WTC11 (cell line): ENCODE data around the gene SYPL2. TPM values are rescaled to one million over a fixed set of nuclear protein-coding genes. Genes with fewer than 3 reads are reported as not detected.
A peak's percentile ranks its signal among the peaks of the same experiment; 100 is the strongest.

Experiments
- ATAC-seq: fragments of 200-7000 bp; cut with Tn5 transposase; 2 replicates; pipeline ENCODE4 v1.10.0; 2021; ENCODE audit warnings: mild to moderate bottlenecking, moderate library complexity
- Bru-seq: library from RNA; stranded (reverse); fragments of 400-500 nt; gene quantifications from one replicate; lab custom pipeline; 2021; lab: Mats Ljungman, UMichigan
- CTCF ChIA-PET: fragments of 300-600 bp; sonication (Branson Sonifier 250); formaldehyde crosslinking; loops from one replicate; lab custom pipeline; 2021; ENCODE audit warnings: antibody characterized with exemption; lab: Charles Lee
- POLR2A ChIA-PET: fragments of 350-600 bp; sonication (Branson Sonifier 250); formaldehyde crosslinking; loops from one replicate; lab custom pipeline; 2021; ENCODE audit warnings: antibody characterized with exemption; lab: Charles Lee
- DNase-seq: peaks from one replicate; pipeline ENCODE4 v3.0.0; 2021; ENCODE audit warnings: low spot score
- H3K27ac Mint-ChIP-seq: 2 replicates; pipeline ENCODE4 v1.8.0; 2021; ENCODE audit warnings: mixed read lengths
- H3K27me3 Mint-ChIP-seq: 2 replicates; pipeline ENCODE4 v1.8.0; 2021; ENCODE audit warnings: low read depth, mild to moderate bottlenecking, moderate library complexity, mixed read lengths
- H3K36me3 Mint-ChIP-seq: 2 replicates; pipeline ENCODE4 v1.8.0; 2021; ENCODE audit warnings: mixed read lengths
- H3K4me1 Mint-ChIP-seq: 2 replicates; pipeline ENCODE4 v1.8.0; 2022; ENCODE audit warnings: mixed read lengths
- H3K4me3 Mint-ChIP-seq: 2 replicates; pipeline ENCODE4 v1.8.0; 2021; ENCODE audit warnings: mild to moderate bottlenecking, moderate library complexity, mixed read lengths
- H3K9me3 Mint-ChIP-seq: 2 replicates; pipeline ENCODE4 v1.8.0; 2021; ENCODE audit warnings: mixed read lengths
- CBFB ChIP-seq: sonication (generic); formaldehyde crosslinking; IDR thresholded peaks from 2 replicates; pipeline ENCODE4 v1.8.1; 2022; ENCODE audit warnings: mild to moderate bottlenecking, low read depth, missing genetic modification reagents
- FOXP1 ChIP-seq: sonication (generic); formaldehyde crosslinking; IDR thresholded peaks from 2 replicates; pipeline ENCODE4 v1.8.0; 2022; ENCODE audit warnings: missing genetic modification reagents, mild to moderate bottlenecking, moderate library complexity, borderline replicate concordance
- MYBL2 ChIP-seq: sonication (generic); formaldehyde crosslinking; IDR thresholded peaks from 2 replicates; pipeline ENCODE4 v1.8.1; 2023; ENCODE audit warnings: mild to moderate bottlenecking, moderate library complexity, missing genetic modification reagents
- ZNF232 ChIP-seq: sonication (generic); formaldehyde crosslinking; IDR thresholded peaks from 2 replicates; pipeline ENCODE4 v1.8.0; 2022; ENCODE audit warnings: mild to moderate bottlenecking, missing genetic modification reagents
- ZNF263 ChIP-seq: sonication (generic); formaldehyde crosslinking; IDR thresholded peaks from 2 replicates; pipeline ENCODE4 v1.8.1; 2022; ENCODE audit warnings: low read depth, mild to moderate bottlenecking, moderate library complexity, missing genetic modification reagents
- long read RNA-seq, 3 experiments: library from RNA in 1 of 3; library from capped mRNA in 1 of 3; library from polyadenylated mRNA in 1 of 3; unstranded in 2 of 3; stranded (forward) in 1 of 3; transcript quantifications; one replicate each; pipeline ENCODE4 v2.0.0, GENCODE V29; 2021
- total RNA-seq: library from RNA; stranded (reverse); gene quantifications from 3 replicates; pipeline ENCODE4 v1.2.3, GENCODE V29; 2021
- TF ChIP-seq, protein P1 (sequence below): sonication (generic); formaldehyde crosslinking; IDR thresholded peaks from 2 replicates; pipeline ENCODE4 v1.8.0; 2022; ENCODE audit warnings: mild to moderate bottlenecking, missing genetic modification reagents
- TF ChIP-seq, protein P2 (sequence below): sonication (generic); formaldehyde crosslinking; conservative IDR thresholded peaks from 2 replicates; pipeline ENCODE4 v1.8.1; 2023; ENCODE audit warnings: mild to moderate bottlenecking, low read depth, missing genetic modification reagents, moderate library complexity
- TF ChIP-seq, protein P3 (sequence below): fragments of 250-450 bp; sonication (Bioruptor Pico); IDR thresholded peaks from 2 replicates; pipeline ENCODE4 v1.9.0; 2021; ENCODE audit warnings: mild to moderate bottlenecking, borderline replicate concordance
- TF ChIP-seq, protein P4 (sequence below): sonication (generic); formaldehyde crosslinking; IDR thresholded peaks from 2 replicates; pipeline ENCODE4 v1.8.0; 2022; ENCODE audit warnings: mild to moderate bottlenecking, missing genetic modification reagents
- TF ChIP-seq, protein P5 (sequence below): sonication (generic); formaldehyde crosslinking; IDR thresholded peaks from 2 replicates; pipeline ENCODE4 v1.8.1; 2023; ENCODE audit warnings: mild to moderate bottlenecking, missing genetic modification reagents, moderate library complexity
- TF ChIP-seq, protein P6 (sequence below): sonication (generic); formaldehyde crosslinking; IDR thresholded peaks from 2 replicates; pipeline ENCODE4 v1.8.1; 2023; ENCODE audit warnings: mild to moderate bottlenecking, moderate library complexity, missing genetic modification reagents
- TF ChIP-seq, protein P7 (sequence below): sonication (generic); formaldehyde crosslinking; IDR thresholded peaks from 2 replicates; pipeline ENCODE4 v1.8.1; 2023; ENCODE audit warnings: mild to moderate bottlenecking, missing genetic modification reagents, borderline replicate concordance
- TF ChIP-seq, protein P8 (sequence below): sonication (generic); formaldehyde crosslinking; IDR thresholded peaks from 2 replicates; pipeline ENCODE4 v1.8.0; 2023; ENCODE audit warnings: missing genetic modification reagents, mild to moderate bottlenecking, borderline replicate concordance

The SYPL2 gene
- total RNA-seq, result 3.0 to 3.7 TPM (median 3.5 TPM) in 3 replicates
- percentile 48 among the genes with signal in this experiment for Bru-seq, nascent RNA
- long read RNA-seq, experiment 1, partial matches to known transcripts, result 8 of 13 reads
- long read RNA-seq, experiment 1, other reads (novel, unspliced or antisense), result 5 of 13 reads
- long read RNA-seq, experiment 2, partial matches to known transcripts, result 6 of 10 reads
- long read RNA-seq, experiment 2, other reads (novel, unspliced or antisense), result 4 of 10 reads
- long read RNA-seq, experiment 3, partial matches to known transcripts, result 0 of 1 reads
- long read RNA-seq, experiment 3, other reads (novel, unspliced or antisense), result 1 of 1 reads

DNA sequence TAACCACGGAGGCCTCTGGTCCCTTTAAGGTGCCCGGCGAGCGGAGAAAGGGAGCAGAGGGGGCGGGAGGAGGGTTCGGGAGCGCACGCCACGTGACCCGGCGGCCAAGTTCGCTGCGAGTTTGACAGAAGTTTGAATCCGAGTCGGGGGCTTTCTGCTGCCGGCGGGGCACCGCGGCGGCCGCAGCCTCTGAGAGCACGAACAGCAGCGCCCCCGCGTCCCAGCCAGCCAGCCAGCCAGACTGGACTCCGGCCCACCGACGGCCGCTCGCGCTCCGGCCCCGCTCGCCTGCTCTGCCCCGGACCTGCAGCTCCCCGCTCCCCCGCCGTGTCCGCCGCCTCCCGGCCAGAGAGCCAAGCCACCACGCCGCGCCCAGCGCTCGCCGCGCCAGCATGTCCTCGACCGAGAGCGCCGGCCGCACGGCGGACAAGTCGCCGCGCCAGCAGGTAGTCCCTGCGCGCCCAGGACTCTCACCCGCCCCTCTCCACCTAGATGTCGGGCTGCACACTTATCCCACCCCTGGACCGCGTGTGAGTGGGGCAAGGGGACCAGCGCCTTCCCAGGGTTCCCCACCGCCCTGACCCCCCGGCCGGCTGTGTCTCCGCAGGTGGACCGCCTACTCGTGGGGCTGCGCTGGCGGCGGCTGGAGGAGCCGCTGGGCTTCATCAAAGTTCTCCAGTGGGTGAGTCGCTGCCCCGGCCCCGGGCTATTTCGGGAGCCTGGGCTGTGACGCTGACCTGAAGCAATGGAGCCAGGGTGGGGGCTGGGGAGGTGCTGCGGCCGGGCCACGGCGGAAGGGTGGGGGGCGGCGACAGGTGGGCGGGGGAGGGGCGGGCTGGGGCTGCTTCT is at the start of gene SYPL2:
Gene SYPL2 (plus strand): TSS at position 95 of the 849 bp plus-strand sequence. CDS start 298 bp downstream, at position 393.
- ChIA-PET POLR2A (no interaction called here), CTCF (interaction anchor here (1.0 to 1.7 kb wide), 2 partner anchors 24 to 66 kb away, joined by 3 to 5 read pairs; no protein-coding TSS in a partner anchor)
- Mint-ChIP-seq H3K4me1 (peaks cover 25% of the 10 kb centered on the region), H3K9me3 (no peaks in the 10 kb centered on the region), H3K4me3 (peak within 1 kb of the TSS; percentile 76), H3K36me3 (no peaks in the 10 kb centered on the region), H3K27ac (no peak within 1 kb of the TSS), H3K27me3 (peaks cover 70% of the 10 kb centered on the region)
- ATAC-seq (peak; percentile 71), DNase-seq (peak; percentile 76)
- TF ChIP-seq ZNF263 (0 out of 2 replicates have a peak, but pooled peaks have one; percentile 13), ZNF232 (CRISPR knock-in tag) (no peak), CBFB (0 out of 2 replicates have a peak, but pooled peaks have one; percentile 38), MYBL2 (CRISPR knock-in tag) (peak; percentile 49; the same call in 1 of the 2 replicates), FOXP1 (CRISPR knock-in tag) (0 out of 2 replicates have a peak, but pooled peaks have one; percentile 31)
- TF ChIP-seq, protein P1, sequence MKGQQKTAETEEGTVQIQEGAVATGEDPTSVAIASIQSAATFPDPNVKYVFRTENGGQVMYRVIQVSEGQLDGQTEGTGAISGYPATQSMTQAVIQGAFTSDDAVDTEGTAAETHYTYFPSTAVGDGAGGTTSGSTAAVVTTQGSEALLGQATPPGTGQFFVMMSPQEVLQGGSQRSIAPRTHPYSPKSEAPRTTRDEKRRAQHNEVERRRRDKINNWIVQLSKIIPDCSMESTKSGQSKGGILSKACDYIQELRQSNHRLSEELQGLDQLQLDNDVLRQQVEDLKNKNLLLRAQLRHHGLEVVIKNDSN (CRISPR knock-in tag), result peak; percentile 93
- TF ChIP-seq, protein P2, sequence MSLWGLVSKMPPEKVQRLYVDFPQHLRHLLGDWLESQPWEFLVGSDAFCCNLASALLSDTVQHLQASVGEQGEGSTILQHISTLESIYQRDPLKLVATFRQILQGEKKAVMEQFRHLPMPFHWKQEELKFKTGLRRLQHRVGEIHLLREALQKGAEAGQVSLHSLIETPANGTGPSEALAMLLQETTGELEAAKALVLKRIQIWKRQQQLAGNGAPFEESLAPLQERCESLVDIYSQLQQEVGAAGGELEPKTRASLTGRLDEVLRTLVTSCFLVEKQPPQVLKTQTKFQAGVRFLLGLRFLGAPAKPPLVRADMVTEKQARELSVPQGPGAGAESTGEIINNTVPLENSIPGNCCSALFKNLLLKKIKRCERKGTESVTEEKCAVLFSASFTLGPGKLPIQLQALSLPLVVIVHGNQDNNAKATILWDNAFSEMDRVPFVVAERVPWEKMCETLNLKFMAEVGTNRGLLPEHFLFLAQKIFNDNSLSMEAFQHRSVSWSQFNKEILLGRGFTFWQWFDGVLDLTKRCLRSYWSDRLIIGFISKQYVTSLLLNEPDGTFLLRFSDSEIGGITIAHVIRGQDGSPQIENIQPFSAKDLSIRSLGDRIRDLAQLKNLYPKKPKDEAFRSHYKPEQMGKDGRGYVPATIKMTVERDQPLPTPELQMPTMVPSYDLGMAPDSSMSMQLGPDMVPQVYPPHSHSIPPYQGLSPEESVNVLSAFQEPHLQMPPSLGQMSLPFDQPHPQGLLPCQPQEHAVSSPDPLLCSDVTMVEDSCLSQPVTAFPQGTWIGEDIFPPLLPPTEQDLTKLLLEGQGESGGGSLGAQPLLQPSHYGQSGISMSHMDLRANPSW (CRISPR knock-in tag), result no peak
- TF ChIP-seq, protein P3, sequence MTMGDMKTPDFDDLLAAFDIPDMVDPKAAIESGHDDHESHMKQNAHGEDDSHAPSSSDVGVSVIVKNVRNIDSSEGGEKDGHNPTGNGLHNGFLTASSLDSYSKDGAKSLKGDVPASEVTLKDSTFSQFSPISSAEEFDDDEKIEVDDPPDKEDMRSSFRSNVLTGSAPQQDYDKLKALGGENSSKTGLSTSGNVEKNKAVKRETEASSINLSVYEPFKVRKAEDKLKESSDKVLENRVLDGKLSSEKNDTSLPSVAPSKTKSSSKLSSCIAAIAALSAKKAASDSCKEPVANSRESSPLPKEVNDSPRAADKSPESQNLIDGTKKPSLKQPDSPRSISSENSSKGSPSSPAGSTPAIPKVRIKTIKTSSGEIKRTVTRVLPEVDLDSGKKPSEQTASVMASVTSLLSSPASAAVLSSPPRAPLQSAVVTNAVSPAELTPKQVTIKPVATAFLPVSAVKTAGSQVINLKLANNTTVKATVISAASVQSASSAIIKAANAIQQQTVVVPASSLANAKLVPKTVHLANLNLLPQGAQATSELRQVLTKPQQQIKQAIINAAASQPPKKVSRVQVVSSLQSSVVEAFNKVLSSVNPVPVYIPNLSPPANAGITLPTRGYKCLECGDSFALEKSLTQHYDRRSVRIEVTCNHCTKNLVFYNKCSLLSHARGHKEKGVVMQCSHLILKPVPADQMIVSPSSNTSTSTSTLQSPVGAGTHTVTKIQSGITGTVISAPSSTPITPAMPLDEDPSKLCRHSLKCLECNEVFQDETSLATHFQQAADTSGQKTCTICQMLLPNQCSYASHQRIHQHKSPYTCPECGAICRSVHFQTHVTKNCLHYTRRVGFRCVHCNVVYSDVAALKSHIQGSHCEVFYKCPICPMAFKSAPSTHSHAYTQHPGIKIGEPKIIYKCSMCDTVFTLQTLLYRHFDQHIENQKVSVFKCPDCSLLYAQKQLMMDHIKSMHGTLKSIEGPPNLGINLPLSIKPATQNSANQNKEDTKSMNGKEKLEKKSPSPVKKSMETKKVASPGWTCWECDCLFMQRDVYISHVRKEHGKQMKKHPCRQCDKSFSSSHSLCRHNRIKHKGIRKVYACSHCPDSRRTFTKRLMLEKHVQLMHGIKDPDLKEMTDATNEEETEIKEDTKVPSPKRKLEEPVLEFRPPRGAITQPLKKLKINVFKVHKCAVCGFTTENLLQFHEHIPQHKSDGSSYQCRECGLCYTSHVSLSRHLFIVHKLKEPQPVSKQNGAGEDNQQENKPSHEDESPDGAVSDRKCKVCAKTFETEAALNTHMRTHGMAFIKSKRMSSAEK, result no peak
- TF ChIP-seq, protein P4, sequence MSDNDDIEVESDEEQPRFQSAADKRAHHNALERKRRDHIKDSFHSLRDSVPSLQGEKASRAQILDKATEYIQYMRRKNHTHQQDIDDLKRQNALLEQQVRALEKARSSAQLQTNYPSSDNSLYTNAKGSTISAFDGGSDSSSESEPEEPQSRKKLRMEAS (CRISPR knock-in tag), result peak; percentile 69; the same call in 1 of the 2 replicates
- TF ChIP-seq, protein P5, sequence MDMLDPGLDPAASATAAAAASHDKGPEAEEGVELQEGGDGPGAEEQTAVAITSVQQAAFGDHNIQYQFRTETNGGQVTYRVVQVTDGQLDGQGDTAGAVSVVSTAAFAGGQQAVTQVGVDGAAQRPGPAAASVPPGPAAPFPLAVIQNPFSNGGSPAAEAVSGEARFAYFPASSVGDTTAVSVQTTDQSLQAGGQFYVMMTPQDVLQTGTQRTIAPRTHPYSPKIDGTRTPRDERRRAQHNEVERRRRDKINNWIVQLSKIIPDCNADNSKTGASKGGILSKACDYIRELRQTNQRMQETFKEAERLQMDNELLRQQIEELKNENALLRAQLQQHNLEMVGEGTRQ (CRISPR knock-in tag), result peak; percentile 94
- TF ChIP-seq, protein P6, sequence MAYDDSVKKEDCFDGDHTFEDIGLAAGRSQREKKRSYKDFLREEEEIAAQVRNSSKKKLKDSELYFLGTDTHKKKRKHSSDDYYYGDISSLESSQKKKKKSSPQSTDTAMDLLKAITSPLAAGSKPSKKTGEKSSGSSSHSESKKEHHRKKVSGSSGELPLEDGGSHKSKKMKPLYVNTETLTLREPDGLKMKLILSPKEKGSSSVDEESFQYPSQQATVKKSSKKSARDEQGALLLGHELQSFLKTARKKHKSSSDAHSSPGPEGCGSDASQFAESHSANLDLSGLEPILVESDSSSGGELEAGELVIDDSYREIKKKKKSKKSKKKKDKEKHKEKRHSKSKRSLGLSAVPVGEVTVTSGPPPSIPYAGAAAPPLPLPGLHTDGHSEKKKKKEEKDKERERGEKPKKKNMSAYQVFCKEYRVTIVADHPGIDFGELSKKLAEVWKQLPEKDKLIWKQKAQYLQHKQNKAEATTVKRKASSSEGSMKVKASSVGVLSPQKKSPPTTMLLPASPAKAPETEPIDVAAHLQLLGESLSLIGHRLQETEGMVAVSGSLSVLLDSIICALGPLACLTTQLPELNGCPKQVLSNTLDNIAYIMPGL, result peak; percentile 28; the same call in 1 of the 2 replicates
- TF ChIP-seq, protein P7, sequence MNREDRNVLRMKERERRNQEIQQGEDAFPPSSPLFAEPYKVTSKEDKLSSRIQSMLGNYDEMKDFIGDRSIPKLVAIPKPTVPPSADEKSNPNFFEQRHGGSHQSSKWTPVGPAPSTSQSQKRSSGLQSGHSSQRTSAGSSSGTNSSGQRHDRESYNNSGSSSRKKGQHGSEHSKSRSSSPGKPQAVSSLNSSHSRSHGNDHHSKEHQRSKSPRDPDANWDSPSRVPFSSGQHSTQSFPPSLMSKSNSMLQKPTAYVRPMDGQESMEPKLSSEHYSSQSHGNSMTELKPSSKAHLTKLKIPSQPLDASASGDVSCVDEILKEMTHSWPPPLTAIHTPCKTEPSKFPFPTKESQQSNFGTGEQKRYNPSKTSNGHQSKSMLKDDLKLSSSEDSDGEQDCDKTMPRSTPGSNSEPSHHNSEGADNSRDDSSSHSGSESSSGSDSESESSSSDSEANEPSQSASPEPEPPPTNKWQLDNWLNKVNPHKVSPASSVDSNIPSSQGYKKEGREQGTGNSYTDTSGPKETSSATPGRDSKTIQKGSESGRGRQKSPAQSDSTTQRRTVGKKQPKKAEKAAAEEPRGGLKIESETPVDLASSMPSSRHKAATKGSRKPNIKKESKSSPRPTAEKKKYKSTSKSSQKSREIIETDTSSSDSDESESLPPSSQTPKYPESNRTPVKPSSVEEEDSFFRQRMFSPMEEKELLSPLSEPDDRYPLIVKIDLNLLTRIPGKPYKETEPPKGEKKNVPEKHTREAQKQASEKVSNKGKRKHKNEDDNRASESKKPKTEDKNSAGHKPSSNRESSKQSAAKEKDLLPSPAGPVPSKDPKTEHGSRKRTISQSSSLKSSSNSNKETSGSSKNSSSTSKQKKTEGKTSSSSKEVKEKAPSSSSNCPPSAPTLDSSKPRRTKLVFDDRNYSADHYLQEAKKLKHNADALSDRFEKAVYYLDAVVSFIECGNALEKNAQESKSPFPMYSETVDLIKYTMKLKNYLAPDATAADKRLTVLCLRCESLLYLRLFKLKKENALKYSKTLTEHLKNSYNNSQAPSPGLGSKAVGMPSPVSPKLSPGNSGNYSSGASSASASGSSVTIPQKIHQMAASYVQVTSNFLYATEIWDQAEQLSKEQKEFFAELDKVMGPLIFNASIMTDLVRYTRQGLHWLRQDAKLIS (CRISPR knock-in tag), result no peak
- TF ChIP-seq, protein P8, sequence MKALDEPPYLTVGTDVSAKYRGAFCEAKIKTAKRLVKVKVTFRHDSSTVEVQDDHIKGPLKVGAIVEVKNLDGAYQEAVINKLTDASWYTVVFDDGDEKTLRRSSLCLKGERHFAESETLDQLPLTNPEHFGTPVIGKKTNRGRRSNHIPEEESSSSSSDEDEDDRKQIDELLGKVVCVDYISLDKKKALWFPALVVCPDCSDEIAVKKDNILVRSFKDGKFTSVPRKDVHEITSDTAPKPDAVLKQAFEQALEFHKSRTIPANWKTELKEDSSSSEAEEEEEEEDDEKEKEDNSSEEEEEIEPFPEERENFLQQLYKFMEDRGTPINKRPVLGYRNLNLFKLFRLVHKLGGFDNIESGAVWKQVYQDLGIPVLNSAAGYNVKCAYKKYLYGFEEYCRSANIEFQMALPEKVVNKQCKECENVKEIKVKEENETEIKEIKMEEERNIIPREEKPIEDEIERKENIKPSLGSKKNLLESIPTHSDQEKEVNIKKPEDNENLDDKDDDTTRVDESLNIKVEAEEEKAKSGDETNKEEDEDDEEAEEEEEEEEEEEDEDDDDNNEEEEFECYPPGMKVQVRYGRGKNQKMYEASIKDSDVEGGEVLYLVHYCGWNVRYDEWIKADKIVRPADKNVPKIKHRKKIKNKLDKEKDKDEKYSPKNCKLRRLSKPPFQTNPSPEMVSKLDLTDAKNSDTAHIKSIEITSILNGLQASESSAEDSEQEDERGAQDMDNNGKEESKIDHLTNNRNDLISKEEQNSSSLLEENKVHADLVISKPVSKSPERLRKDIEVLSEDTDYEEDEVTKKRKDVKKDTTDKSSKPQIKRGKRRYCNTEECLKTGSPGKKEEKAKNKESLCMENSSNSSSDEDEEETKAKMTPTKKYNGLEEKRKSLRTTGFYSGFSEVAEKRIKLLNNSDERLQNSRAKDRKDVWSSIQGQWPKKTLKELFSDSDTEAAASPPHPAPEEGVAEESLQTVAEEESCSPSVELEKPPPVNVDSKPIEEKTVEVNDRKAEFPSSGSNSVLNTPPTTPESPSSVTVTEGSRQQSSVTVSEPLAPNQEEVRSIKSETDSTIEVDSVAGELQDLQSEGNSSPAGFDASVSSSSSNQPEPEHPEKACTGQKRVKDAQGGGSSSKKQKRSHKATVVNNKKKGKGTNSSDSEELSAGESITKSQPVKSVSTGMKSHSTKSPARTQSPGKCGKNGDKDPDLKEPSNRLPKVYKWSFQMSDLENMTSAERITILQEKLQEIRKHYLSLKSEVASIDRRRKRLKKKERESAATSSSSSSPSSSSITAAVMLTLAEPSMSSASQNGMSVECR (CRISPR knock-in tag), result peak; percentile 17; the same call in 1 of the 2 replicates
